DOHH2 (cell line): ENCODE results near the gene MYLIP.

Source experiments
- CTCF ChIP-seq: fragments of 200-600 bp; sonication (generic); IDR thresholded peaks from one replicate; pipeline ENCODE4 v1.5.1; 2014; ENCODE audit warnings: antibody characterized with exemption, mild to moderate bottlenecking, low read depth, low read length; ENCODE audit not compliant: poor library complexity, severe bottlenecking
- EZH2phosphoT487 ChIP-seq: fragments of 200-600 bp; sonication (generic); IDR thresholded peaks from 2 replicates; pipeline ENCODE4 v1.6.1; 2017; ENCODE audit warnings: borderline replicate concordance, mild to moderate bottlenecking, antibody characterized with exemption, low read length, moderate library complexity, mixed read lengths

GRCh38 chr6:16157909-16158308 lies 29.0 kb downstream of the MYLIP start:
- TF ChIP-seq CTCF: no peak
- TF ChIP-seq EZH2phosphoT487: no peak
